Stimulated activated naive CD4-positive, alpha-beta T cell (primary cell): Measurements from ENCODE around the gene KIAA0232.

Experiments
- DNase-seq, 6 experiments: peaks; one replicate each; lab custom pipeline; 2025; lab: John Stamatoyannopoulos, UW

The KIAA0232 gene, protein sequence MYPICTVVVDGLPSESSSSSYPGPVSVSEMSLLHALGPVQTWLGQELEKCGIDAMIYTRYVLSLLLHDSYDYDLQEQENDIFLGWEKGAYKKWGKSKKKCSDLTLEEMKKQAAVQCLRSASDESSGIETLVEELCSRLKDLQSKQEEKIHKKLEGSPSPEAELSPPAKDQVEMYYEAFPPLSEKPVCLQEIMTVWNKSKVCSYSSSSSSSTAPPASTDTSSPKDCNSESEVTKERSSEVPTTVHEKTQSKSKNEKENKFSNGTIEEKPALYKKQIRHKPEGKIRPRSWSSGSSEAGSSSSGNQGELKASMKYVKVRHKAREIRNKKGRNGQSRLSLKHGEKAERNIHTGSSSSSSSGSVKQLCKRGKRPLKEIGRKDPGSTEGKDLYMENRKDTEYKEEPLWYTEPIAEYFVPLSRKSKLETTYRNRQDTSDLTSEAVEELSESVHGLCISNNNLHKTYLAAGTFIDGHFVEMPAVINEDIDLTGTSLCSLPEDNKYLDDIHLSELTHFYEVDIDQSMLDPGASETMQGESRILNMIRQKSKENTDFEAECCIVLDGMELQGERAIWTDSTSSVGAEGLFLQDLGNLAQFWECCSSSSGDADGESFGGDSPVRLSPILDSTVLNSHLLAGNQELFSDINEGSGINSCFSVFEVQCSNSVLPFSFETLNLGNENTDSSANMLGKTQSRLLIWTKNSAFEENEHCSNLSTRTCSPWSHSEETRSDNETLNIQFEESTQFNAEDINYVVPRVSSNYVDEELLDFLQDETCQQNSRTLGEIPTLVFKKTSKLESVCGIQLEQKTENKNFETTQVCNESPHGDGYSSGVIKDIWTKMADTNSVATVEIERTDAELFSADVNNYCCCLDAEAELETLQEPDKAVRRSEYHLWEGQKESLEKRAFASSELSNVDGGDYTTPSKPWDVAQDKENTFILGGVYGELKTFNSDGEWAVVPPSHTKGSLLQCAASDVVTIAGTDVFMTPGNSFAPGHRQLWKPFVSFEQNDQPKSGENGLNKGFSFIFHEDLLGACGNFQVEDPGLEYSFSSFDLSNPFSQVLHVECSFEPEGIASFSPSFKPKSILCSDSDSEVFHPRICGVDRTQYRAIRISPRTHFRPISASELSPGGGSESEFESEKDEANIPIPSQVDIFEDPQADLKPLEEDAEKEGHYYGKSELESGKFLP (N-terminal part only)

DNA sequence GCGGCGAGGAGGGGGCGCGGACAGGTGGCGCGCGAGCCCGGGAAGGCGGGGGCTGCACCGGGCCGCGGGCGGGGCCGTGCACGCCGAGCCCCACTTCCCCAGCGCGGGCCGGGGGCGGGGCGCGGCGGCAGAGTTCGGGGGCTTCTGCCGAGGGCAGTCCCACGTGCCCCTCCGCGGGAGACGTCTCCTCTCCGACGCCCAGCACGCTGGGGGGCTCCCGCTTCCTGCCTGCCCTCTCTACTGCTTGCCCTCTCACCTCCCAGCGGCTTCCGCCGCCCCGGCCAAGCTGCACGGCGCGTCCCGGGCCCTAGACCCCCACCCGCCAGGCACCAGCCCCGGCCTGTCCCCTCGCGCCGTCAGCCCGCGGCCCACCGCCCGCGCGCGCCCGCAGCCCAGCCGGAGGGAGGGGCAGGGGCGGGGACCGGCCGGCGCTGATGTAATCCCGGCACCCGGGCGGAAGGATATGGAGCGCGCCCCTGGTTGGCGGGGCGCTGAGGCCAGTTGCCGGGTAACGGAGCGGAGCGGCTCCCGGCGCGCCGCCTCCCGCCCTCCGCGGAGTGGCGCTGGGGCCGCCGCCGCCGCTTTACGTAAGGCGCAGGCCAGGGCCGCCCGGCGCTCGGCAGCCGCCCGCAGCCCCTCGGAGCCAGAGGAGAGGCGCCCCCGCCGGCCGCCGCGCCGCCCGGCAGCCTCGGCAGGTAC lies at the start of gene KIAA0232:
TSS of gene KIAA0232 (plus strand) at position 581 of the 699 bp plus-strand sequence. CDS start 41,727 bp downstream, outside the sequence.
- DNase-seq, result peak; percentile 81 to 91 (median 84)

DNA sequence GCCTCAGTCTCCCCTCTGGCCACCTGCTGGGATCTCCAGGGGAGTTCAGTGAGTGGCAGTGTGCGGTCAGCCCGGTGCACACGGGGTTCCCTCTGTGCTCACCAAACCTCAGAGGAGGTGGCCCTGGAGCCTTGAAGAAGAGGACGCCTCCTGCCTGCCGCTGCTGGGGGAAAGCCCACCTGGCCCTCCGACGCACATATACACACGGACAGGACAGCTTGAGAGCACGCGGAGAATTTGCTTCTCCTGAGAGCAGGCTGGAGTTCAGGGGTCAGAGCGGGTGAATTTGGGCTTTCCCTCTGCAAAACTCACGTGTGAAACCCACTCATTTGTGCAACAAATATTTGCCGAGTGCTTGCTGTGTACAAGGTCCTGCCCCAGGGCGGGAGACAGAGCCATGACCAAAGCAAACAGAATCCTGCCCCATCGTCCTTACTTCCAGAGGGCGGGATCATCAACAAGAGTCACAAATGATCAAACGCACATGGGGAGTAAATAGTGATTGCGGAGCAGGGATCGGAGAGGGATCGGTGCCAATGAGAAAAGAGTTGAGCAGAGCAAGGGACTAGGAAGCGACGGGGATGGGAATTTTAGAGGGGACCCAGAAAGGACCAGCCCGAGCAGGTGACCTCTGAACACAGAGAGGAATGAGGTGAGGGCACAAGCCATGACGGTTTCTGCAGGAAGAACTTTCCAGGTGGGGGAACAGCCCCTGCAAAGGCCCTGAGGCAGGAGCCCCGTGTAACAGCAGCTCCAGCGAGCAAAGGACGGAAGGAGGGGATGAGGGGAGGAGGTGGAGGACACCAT lies 49.0 kb upstream of the KIAA0232 start:
- no peak for DNase-seq

DNA sequence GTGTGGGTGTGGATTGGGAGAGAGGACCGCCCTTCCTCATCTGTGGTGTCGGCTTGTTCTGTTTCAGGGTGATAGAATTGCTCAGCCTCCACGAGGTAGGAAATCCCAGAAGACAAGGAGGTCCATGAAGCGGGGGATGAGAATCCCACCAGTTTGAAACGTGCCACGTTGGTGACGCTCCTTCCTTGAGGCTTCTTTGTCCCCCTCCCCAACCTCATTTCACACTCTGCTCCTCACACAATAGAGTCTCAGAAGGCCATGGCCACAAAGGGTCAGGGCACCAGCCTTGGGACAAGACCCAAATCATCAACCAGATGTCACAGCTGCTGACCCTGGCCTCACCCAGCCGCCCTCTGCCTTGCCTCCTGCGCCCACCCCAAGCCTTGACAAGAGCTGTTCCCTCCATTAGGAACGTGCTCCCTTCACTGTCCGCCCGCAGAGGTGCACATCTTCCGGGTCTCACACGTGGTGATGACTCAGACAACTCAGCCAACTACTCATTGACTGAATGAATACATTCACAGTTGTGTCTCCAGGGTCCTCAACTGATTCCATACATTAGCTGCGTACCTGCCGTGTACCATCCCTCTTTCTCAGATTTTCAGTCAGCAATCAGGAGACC lies 48.3 kb upstream of the KIAA0232 start:
- DNase-seq, result no peak

- DNase-seq, result no peak
Observed at GRCh38 chr4:6739920-6740319, 42.6 kb upstream of the KIAA0232 start.

GRCh38 chr4:6740347-6740746 lies 42.2 kb upstream of the KIAA0232 start:
- no peak for DNase-seq

GRCh38 chr4:6742507-6742906 lies 40.0 kb upstream of the KIAA0232 start:
- DNase-seq, result no peak

GRCh38 chr4:6742989-6743388 lies 39.5 kb upstream of the KIAA0232 start:
- DNase-seq, result no peak

DNA sequence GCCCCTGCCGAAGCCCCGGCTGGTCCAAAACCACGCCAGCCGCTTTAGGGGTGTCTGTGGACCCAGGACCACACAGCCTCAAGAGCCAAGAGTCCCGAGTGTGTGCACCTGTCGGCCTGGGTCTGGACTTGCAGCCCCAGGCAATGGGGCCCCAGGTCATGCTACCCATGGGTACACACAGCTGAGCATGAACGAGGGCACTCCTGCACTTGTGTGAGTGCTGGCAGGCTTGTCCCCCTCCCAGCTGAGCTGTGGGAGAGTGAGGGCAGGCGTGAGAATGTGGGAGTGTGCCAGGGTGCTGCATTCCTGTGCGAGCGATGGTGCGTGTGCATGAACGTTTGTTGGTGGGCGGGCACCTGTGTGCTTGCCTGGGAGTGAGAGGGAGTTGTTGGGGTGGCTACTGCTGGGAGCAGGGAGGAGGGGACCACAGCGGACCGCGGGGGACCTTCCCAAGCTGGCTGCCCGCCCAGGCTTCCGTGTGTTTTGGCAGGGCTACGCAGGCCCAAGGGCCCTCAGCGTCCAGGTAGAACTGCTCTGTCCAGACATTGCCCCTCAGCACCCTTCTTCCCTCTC lies 35.7 kb upstream of the KIAA0232 start:
- no peak for DNase-seq

GRCh38 chr4:6747294-6748051 lies 35.1 kb upstream of the KIAA0232 start:
- DNase-seq, result no peak

DNA sequence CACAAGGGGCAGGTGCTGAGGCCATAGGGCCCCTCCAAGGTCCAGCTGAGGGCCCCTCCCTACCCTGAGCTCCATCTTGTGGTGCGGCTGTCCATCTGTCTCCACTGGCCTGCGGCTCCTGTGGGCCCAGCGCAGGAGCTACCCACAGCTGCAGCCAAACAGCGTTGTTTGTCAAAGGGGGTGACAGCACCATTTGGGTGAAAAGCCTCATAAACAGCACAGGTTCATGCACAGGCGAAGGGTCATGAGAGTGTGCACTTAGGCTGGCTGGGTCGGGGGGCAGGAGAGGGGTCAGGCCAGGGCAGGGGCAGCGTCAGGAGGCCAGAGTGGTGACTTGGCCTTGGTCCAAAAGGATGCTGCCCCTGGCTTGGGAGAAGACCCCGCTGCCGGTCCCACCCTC lies 34.2 kb upstream of the KIAA0232 start:
- DNase-seq, result no peak

DNA sequence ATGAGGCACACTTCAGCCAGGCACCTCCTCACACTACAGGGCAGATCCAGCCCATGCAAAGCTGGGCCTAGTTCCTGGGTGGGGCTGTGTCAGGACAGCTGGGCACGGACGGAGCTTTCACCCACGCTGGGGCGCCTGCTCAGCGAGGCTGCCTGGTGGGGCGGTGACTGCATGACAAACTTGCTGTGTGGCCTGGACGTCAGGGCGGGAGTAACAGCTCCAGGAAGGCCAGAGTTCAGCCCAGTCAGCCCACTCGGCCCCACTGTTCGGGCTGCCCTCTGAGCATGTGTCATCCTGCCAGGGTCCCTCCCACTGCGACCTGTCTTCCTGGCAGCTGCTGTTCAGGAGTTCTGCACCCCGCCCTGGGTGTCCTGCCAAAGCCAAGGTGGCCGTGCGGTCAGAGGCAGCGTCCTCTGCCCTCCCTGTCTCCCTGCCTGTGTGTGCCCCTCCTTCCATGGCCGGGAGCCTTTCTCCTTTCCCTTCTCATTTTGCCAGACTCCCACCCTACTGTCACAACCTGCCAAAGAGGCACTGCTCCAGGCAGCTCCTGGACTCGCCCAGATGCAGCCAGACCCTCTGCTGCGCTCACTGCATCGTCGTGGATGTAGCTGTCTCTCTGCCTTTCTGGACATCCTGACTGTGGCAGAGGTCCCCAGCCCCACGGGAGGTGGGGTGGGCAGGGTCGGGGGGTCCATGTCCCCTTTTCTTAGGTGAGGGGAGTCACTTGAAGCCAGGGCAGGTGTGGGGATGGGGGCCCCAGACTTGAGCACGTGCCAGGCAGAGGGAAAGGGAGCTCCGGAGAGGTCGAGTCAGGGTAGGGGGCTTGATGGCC lies 33.0 kb upstream of the KIAA0232 start:
- DNase-seq, result no peak

- DNase-seq, result no peak
Observed at GRCh38 chr4:6750286-6751221, 32.0 kb upstream of the KIAA0232 start.

DNA sequence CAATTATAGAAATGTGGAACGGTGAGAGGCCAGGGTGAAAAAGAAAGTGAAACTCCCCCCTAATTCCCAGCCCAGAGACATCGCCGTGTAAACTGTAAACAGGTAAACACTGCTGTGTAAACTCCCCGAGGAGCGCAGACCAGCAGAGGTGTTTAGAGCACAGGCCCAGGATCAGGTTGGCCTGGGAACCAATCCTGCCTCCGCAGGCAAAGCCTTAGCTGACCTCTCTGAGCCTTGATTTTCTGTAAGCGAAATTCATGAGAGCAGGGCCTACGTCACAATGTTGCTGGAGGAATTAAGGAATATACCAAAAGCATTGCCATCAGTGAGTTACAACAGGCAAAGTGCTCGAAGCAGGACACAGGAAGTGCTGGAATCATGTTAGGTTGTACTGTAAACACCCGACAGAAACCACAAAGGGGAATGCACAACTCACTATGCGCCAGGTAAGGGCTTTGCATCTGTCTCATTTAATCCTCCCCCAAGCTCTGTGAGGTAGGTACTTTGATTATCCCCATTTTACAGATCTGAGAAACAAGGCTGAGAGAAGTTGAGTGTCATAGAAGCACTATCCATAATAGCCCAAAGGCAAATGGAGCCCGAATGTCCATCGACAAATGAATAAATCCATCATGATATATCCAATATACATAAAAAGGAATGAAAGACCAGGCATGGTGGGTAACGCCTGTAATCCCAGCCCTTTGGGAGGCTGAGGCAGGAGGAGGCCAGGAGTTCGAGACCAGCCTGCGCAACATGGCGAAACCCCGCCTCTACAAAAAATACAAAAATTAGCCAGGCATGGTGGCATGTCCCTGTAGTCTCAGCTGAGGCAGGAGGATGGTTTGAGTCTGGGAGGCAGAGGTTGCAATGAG lies 30.7 kb upstream of the KIAA0232 start:
- DNase-seq, result no peak

DNA sequence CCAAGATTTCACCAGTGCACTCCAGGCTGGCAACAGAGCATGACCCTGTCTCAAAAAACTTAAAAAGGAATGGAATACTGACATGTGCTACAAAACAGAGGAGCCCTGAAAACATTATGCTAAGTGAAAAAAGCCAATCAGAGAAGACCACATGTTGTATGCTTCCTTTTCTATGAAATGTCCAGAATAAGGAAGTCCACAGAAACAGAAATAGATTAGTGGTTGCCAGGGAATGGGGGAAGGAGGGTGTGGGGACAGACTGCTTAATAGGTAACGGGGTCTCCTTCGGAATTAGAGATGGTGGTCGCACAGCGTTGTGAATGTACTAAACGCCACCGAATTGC lies 30.1 kb upstream of the KIAA0232 start:
- DNase-seq, result no peak

GRCh38 chr4:6753103-6753560 lies 29.4 kb upstream of the KIAA0232 start:
- DNase-seq, result no peak

DNA sequence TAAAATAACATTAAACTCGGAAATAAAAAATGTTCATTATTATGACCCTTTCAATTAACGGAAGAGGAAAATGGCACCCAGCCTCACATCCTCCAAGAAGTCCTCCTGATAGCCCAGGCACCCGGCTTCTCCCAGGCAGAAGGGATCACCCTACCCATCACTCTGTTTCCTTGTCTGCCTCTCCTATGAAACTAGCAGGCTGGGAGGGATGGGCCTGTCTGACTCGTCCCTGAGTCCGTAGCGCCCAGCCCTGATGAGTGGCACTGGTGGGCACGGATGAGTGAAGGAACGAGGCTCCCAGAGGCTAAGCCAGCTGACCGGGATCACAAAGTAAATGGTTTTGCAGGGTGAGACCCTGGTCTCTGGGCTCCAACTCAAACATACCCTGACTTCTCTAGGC lies 28.6 kb upstream of the KIAA0232 start:
- DNase-seq, result no peak
